NCI-H1694 (cell line): ENCODE results near the gene DOC2A.
A peak's percentile ranks its signal among the peaks of the same experiment; 100 is the strongest.

ENCODE experiments used
- DNase-seq: peaks from one replicate; lab custom pipeline; 2025; lab: John Stamatoyannopoulos, UW

The DOC2A gene

DNA sequence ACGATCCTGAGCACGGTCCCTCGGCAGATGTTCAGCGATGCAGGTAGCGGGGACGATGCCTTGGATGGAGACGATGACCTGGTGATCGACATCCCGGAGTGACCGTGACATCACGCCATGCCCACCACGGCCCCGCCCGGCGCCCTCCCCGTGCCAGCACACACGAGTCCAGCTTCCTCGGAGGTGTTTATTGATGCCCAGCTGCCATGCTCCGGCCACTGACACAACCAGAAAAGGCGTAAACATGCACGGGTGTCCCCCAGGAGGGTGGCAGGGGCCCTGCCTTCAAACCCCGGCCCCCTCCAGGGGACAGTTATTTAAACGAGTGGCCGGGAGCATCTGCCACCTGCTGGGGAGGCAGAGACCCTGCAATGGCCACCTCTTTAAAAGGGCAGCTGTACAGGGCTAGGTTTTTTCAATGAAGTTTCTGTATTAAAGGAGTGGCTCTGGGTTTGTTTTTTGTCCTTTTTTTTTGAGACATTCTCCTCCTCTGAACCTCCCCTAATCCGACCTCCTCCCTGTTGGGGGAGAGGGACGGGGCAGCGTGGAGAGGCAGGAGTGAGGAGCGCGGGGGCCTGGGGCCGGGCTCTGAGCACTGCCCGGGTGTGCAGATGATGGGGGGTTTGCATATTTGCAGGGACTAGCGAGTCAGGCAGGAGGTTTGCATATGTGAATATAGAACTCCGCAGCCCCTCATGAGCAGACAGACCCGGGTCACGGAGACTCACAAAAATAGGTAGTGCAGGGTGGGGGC is 5.3 kb downstream of the DOC2A start:
- peak; percentile 6 for DNase-seq

DNA sequence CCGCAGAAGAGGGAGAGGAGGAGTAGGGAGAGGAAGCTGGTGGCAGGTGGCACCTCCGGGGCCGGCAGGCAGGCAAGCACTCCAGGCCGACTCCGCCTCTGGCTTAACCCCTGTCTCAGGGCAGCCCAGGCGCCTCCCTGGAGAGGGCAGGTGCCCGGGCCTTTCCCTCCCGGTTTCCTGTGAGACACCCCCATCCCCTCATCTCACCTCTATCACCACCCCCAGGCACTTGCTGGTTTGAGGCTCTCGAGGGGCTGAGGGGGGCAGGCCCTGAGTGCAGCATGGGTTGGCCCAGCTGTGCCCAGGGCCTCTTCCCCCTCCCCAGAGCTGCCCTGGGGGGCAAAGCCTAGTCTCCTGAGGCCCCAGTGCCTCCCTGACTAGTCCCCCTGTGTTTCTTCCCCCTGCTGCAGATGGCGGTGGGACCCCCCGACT is 6.0 kb downstream of the DOC2A start:
- no peak for DNase-seq

- DNase-seq: no peak
Measured at GRCh38 chr16:30004424-30004776, 6.4 kb downstream of the DOC2A start.

- no peak for DNase-seq
Measured at GRCh38 chr16:30003670-30004423, 7.0 kb downstream of the DOC2A start.

DNA sequence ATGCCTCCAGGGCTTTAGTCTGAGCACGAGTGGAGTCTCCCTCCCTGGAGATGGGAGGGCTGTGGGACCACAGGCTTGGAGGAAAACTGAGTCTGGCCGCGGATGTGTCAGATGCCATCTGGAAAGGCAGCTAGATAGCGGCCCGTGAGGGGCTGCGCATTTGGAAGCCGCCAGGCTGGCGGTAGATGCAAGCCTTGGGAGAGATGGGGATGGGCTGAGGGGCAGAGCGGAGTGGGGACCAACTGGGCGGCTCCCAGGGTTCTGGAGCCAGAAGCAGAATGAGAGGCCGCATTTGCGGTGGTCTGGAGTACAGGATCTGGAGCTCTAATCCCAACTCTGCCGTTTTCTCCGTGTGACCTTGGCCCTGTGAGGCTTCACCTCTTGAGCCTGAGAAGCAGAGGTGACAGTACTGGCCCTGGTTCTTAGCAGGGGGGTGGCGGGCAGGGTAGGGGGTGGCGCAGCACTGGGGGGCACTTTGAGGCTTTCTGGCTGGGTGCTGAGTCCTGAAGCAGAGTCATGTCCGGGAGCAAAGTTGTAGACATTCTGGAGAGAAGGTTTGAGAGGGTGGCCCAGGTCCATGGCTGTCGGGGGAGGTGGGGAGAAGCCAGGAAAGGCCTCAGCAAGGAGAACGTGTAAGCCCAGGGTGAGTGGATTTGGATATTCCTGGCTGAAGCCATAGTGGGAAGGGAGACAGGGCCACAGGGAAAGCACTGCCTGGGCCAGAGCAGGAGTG is 8.0 kb downstream of the DOC2A start:
- no peak for DNase-seq

GRCh38 chr16:30000735-30001631 is 9.8 kb downstream of the DOC2A start:
- no peak for DNase-seq

- no peak for DNase-seq
Measured at GRCh38 chr16:29999605-30000004, 11.2 kb downstream of the DOC2A start.

GRCh38 chr16:29996766-29997250 is 14.0 kb downstream of the DOC2A start:
- DNase-seq: no peak

DNA sequence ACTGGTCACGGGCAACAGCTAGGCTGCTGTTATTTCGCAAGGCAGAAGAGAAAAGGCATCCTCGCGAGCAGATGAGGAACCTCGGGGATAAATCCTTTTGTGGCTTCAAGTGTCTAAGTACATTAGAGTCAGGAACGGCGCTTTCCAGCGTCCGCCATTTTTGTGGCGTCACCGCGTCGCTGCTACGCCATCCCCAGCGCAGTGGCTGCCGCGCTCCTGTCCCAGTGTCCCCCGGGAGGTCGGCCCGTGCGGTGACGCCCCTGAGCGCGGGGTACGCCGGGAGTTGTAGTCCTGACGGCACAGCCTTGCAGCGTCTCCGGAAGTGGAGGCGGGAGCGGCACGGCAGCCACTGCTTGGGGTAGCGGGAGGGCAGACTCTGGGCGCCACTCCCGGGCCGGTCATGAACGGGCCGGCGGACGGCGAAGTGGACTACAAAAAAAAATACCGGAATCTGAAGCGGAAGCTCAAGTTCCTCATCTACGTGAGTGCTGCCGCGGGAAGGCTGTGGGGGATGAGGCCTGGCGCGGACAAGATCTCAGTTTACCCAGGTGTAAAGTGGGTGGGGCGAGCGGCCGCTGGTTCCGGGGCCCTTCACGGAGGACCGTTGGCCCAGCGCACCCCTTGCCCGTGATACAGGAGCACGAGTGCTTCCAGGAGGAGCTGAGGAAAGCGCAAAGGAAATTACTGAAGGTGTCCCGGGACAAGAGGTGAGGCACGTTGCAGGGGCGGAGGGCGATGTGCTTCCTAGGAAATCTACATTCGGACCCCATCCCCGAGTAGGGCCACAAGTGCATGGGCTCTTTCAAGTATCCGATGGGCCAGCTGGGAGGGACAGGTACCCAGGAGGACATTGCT is 14.7 kb downstream of the DOC2A start, which contains the start of gene INO80E:
Gene INO80E (plus strand): TSS at position 331 of the 855 bp plus-strand sequence. CDS start 70 bp downstream, at position 401.
- peak; percentile 84 for DNase-seq

- DNase-seq: peak; percentile 63
Measured at GRCh38 chr16:29995324-29995910, 15.4 kb downstream of the DOC2A start, which contains the start of gene HIRIP3. TSS of gene HIRIP3 (minus strand) at chr16:29995617. CDS start at chr16:29995605, 12 bp downstream.

- no peak for DNase-seq
Measured at GRCh38 chr16:29994600-29995323, 16.1 kb downstream of the DOC2A start.

GRCh38 chr16:29993903-29994599 is 16.8 kb downstream of the DOC2A start:
- no peak for DNase-seq

DNA sequence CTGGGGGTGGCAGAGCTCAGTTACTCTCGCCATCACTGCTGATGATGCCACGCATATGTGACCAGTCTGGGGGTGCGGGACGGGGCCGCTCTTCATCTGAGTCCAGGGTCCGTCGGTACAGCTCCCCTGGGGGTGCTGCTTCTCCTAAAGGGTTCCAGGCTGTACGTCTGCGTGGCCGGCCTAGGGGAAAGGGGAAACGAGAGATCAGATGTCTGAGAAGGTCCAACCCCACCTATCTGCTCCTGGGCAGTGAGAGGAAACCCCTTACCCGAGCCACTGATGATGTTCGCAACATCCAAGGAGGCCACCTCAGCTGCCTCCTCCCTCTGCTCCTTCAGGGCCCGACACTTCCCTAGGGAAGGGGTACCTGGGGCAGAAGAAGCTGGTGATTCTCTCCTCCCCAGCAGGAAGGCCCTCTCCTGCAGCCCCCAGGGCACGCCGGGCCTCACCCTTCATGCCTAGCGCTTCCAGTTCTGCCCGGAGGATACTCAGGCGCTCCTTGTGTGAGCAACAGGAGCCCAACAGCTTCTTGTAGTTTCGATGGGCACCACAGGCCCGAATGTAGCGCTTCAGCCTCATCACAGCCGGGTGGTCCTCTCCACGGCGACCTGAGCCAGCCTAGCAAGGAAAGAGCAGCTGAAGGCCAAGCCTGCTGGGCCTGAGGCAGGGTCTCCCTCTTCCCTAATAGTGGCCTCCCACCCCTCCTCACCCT is 17.5 kb downstream of the DOC2A start:
- DNase-seq: no peak

DNA sequence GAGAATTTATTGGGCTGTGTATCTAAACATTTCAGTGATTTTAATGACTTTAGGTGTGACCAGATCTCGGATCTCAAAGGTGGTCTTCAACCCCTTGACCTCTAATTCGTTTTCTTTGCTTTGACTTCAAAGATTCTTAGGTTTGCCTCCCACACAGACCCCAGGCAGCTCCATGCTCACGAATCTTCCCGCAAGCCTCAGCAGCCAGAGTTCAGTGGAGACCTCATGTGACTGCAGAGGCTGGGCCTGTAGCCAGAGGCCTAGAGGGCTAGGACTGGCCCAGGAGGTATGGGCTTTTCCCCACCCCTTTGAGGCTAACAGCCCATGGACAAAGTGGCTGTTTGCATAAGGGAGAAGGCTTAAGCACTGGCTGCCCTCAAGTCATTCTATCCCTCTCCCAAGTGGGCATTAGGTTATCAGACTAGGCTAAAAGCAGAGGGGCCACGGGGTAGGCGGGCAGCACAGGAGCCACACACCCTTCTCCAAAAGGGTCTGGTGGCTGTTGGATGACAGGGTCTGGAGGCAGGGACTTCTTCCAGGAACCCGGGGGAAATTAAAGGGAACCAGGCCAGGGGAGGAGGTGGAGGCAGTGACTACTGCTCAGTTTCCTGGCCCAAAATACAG is 18.4 kb downstream of the DOC2A start:
- no peak for DNase-seq

DNA sequence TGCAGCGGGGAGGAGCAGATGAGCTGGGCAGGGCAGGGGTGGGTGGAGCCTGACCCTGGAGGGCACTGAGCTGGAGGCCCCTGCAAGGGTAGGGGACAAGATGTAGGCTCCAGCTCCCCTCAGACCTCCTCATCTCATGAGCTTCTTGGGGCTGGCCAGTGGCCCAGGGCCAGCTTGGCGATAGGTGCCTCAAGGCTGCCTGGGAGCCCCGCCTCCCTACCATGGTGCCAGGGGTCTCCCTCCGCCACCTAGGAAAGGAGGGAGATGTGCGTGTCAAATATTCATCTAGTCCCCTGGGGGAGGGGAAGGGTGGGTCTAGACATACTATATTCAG is 19.3 kb downstream of the DOC2A start:
- DNase-seq: no peak

GRCh38 chr16:29990883-29991570 is 19.8 kb downstream of the DOC2A start:
- DNase-seq: no peak

DNA sequence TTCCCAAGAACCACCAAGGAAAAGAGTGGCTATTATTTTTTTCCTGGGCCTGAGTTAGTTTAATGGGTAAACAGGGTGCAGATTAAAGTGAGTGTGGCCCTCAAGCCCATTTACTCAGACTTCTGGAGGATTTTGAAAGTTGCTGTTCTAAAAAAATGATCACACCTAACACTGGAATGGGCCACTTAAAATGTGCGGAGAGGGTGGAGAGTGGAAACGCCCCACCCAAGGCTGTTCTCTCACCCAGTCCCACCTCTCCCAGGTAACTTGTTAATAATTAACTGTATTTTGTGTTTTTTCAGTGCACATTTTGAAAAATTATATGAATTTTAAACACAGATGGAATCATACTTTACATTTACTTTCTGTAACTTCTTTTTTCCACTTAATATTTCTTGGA is 20.8 kb downstream of the DOC2A start:
- no peak for DNase-seq
